Erythroblast (primary cell): ENCODE results near the gene BEND3.

Experiments used
- GATA1 ChIP-seq: IDR thresholded peaks from 2 replicates; pipeline ENCODE4 v1.6.1; 2011; ENCODE audit warnings: low read depth, mild to moderate bottlenecking, control low read depth, low read length, moderate library complexity
- POLR2A ChIP-seq: IDR thresholded peaks from 2 replicates; pipeline ENCODE4 v1.6.1; 2011; ENCODE audit warnings: mild to moderate bottlenecking, low read length

DNA sequence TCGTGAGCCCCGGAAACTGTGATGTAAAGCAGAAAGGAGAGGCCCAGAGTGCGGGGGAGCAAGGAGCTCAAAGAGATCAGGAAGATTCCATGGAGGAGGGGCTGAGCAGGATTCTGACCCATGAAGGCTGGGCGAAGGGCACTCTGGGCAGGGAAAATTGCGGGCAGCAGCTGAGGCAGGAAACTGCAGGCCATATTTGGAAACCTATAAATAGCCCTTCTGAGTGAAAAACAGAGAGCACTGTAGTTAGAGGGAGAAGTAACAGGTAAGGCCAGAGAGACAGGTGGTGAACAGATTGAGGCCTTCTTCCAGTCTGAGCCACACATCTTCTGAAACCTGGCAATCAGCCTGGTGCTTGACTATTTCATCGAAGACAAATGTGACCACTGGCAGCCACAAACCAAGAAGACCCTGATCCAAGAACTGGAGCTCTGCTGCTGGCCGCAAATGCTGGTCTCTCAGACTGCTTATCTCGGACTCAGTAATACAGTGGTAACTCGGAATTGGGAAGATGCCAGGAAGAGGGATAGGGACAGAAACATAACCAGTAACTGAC lies 14.1 kb upstream of the BEND3 start:
- no peak for TF ChIP-seq POLR2A
- no peak for TF ChIP-seq GATA1
